Heart left ventricle (tissue), 13 donors: ENCODE measurements around the gene CAD.

ENCODE experiments used
- CTCF ChIP-seq, 12 donors: fragments of 200-600 bp; sonication (generic) in 4 of 12; IDR thresholded peaks; one replicate each; pipeline versions ENCODE4 v1.5.0 to v1.8.0; 2018 to 2022; ENCODE audit warnings: antibody characterized with exemption in 12 of 12, mild to moderate bottlenecking in 5 of 12
- POLR2A ChIP-seq, 2 donors: fragments of 450-650 bp; IDR thresholded peaks; one replicate each; pipeline ENCODE4 v1.6.1; 2017; ENCODE audit warnings: antibody characterized with exemption in 2 of 2, mild to moderate bottlenecking in 2 of 2, moderate library complexity in 2 of 2
- donor health status: ischemic (EF 13 %, LVEDD 7.1; RV severe dilation, severe dysfunction).
- donor health status: DM: no; HTN: yes; CAD: no.
- donor health status: DM: no; HTN: no; CAD: no.
- donor health status: ischemic (EF 25% LVEDD 6.9; RV normal size, moderate dysfunction).
- donor health status: ischemic (EF 25% LVEDD 5.7; RV mildly dilated, moderate dysfunction).
- donor health status: ischemic (EF 35%, LVEDD 5.7; RV mildly dilated, moderate dysfunction).
- donor health status: nonischemic (EF 11% LVEDD 7.7; RV severe dilation, severe dysfunction).
- donor health status: DM: yes; HTN: yes; CAD: no.
- donor health status: PGD.
- donor health status: ischemic (EF 29% LVEDD 5.4; RV normal size, mild dysfunction).
- donor health status: nonischemic (EF 23%, LVEDD 6.1; RV moderate dilation, normal function).

GRCh38 chr2:27201675-27202074 is 15.5 kb upstream of the CAD start:
- TF ChIP-seq CTCF (IDR thresholded peaks at IDR 0.05) (no peak), POLR2A (IDR thresholded peaks at IDR 0.05) (no peak)
